SHP77 (cell line): ENCODE results near the gene VCL.
"Not testable (repeated sequence)": the region's sequence is repeated elsewhere in the genome, so short reads cannot be mapped to it uniquely, and the experiment has no call there.

Experiments
- DNase-seq, 2 experiments: peaks; one replicate each; lab custom pipeline; 2025; lab: John Stamatoyannopoulos, UW

Gene VCL

GRCh38 chr10:73997787-73998622, at the start of gene VCL:
VCL (plus strand) TSS chr10:73998116; CDS start chr10:73998208, 92 bp downstream.
- DNase-seq = peak; percentile 77 to 83

- no peak for DNase-seq
Measured at GRCh38 chr10:73948947-73949633, 48.8 kb upstream of the VCL start.

GRCh38 chr10:73950155-73950948, 47.6 kb upstream of the VCL start:
- no peak for DNase-seq

GRCh38 chr10:73953665-73954064, 44.3 kb upstream of the VCL start:
- DNase-seq = no peak

GRCh38 chr10:73954737-73955136, 43.2 kb upstream of the VCL start:
- DNase-seq = no peak

- no peak for DNase-seq
Measured at GRCh38 chr10:73955719-73956118, 42.2 kb upstream of the VCL start.

GRCh38 chr10:73956476-73957359, 41.2 kb upstream of the VCL start:
- no peak for DNase-seq

- no peak for DNase-seq
Measured at GRCh38 chr10:73959484-73960243, 38.3 kb upstream of the VCL start.

- no peak for DNase-seq
Measured at GRCh38 chr10:73962386-73962785, 35.5 kb upstream of the VCL start.

- DNase-seq = not testable (repeated sequence)
Measured at GRCh38 chr10:73963533-73963932, 34.4 kb upstream of the VCL start.

- no peak for DNase-seq
Measured at GRCh38 chr10:73964743-73965142, 33.2 kb upstream of the VCL start.

- not testable (repeated sequence) for DNase-seq
Measured at GRCh38 chr10:73965267-73965889, 32.5 kb upstream of the VCL start.

- no peak for DNase-seq
Measured at GRCh38 chr10:73965890-73966768, 31.8 kb upstream of the VCL start.

- DNase-seq = no peak
Measured at GRCh38 chr10:73967022-73967429, 30.9 kb upstream of the VCL start.

- DNase-seq = no peak
Measured at GRCh38 chr10:73967544-73967943, 30.4 kb upstream of the VCL start.

GRCh38 chr10:73968098-73968521, 29.8 kb upstream of the VCL start:
- DNase-seq = no peak

- DNase-seq = no peak
Measured at GRCh38 chr10:73969224-73969841, 28.6 kb upstream of the VCL start.

- no peak for DNase-seq
Measured at GRCh38 chr10:73970845-73971244, 27.1 kb upstream of the VCL start.
